GM12801 (cell line): ENCODE measurements around the gene KLRG1.

Experiments
- TF ChIP-seq, protein P1 (sequence below): IDR thresholded peaks from one replicate; pipeline ENCODE4 v1.5.1; 2011; ENCODE audit warnings: control low read depth; ENCODE audit not compliant: insufficient read length; ENCODE audit errors: extremely low read depth

The KLRG1 gene

GRCh38 chr12:9052610-9053009 is 63.3 kb downstream of the KLRG1 start:
- TF ChIP-seq, protein P1, sequence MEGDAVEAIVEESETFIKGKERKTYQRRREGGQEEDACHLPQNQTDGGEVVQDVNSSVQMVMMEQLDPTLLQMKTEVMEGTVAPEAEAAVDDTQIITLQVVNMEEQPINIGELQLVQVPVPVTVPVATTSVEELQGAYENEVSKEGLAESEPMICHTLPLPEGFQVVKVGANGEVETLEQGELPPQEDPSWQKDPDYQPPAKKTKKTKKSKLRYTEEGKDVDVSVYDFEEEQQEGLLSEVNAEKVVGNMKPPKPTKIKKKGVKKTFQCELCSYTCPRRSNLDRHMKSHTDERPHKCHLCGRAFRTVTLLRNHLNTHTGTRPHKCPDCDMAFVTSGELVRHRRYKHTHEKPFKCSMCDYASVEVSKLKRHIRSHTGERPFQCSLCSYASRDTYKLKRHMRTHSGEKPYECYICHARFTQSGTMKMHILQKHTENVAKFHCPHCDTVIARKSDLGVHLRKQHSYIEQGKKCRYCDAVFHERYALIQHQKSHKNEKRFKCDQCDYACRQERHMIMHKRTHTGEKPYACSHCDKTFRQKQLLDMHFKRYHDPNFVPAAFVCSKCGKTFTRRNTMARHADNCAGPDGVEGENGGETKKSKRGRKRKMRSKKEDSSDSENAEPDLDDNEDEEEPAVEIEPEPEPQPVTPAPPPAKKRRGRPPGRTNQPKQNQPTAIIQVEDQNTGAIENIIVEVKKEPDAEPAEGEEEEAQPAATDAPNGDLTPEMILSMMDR, result no peak
